ENCODE results near the gene ZNF497.

DNA sequence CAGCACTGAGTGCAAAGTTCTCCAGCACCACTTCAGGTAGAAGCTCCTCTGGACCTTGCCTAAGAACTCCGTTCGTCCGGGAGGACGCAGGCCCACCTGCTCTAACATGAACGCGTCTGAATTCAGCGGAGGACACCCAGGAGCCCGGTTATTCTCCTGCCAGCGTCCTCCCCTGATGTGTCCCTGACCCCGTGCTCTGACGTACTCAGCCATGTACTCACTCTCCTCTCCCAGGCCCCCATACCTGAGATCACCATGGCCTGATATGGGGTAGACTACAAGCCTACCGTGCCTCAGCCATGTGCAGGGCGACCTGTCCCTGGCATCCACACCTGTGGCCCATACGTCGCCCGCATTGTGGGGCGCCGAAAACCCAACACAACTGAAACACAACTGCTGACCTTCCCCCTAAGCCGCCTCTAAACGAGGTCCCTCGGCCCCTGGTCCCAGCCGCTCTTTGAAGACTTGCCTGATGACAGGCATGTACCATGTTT, 45.2 kb upstream of the ZNF497 start:
- TF ChIP-seq, protein P1, sequence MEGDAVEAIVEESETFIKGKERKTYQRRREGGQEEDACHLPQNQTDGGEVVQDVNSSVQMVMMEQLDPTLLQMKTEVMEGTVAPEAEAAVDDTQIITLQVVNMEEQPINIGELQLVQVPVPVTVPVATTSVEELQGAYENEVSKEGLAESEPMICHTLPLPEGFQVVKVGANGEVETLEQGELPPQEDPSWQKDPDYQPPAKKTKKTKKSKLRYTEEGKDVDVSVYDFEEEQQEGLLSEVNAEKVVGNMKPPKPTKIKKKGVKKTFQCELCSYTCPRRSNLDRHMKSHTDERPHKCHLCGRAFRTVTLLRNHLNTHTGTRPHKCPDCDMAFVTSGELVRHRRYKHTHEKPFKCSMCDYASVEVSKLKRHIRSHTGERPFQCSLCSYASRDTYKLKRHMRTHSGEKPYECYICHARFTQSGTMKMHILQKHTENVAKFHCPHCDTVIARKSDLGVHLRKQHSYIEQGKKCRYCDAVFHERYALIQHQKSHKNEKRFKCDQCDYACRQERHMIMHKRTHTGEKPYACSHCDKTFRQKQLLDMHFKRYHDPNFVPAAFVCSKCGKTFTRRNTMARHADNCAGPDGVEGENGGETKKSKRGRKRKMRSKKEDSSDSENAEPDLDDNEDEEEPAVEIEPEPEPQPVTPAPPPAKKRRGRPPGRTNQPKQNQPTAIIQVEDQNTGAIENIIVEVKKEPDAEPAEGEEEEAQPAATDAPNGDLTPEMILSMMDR (conservative IDR thresholded peaks at IDR 0.05 in 1 of 2, IDR thresholded peaks at IDR 0.05 in 1 of 2; ENCODE audit: low read depth in 1 of 2, low read length in 2 of 2), result no peak
- no peak for TF ChIP-seq EZH2 (IDR thresholded peaks at IDR 0.05; ENCODE audit: low read length, missing control alignments)

Data from fibroblast of lung (primary cell).